ENCODE results near the gene B3GALT5. TPM values are rescaled to one million over a fixed set of nuclear protein-coding genes. Genes with fewer than 3 reads are reported as not detected.
A peak's percentile ranks its signal among the peaks of the same experiment; 100 is the strongest.

The B3GALT5 gene
- total RNA-seq, 1 donor from 2014 or later = 0.25 TPM

- peaks cover 6% of the 10 kb centered on the region for H3K27me3 Mint-ChIP-seq (ENCODE audit: unreplicated experiment)
- no peaks in the 10 kb centered on the region for H3K9me3 Mint-ChIP-seq (ENCODE audit: unreplicated experiment)
- no peak overlapping the region for H3K4me3 Mint-ChIP-seq (ENCODE audit: unreplicated experiment)
- TF ChIP-seq, protein P1, sequence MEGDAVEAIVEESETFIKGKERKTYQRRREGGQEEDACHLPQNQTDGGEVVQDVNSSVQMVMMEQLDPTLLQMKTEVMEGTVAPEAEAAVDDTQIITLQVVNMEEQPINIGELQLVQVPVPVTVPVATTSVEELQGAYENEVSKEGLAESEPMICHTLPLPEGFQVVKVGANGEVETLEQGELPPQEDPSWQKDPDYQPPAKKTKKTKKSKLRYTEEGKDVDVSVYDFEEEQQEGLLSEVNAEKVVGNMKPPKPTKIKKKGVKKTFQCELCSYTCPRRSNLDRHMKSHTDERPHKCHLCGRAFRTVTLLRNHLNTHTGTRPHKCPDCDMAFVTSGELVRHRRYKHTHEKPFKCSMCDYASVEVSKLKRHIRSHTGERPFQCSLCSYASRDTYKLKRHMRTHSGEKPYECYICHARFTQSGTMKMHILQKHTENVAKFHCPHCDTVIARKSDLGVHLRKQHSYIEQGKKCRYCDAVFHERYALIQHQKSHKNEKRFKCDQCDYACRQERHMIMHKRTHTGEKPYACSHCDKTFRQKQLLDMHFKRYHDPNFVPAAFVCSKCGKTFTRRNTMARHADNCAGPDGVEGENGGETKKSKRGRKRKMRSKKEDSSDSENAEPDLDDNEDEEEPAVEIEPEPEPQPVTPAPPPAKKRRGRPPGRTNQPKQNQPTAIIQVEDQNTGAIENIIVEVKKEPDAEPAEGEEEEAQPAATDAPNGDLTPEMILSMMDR (IDR thresholded peaks at IDR 0.05; ENCODE audit: partially characterized antibody, unreplicated experiment) = no peak
- no peaks in the 10 kb centered on the region for H3K36me3 Mint-ChIP-seq (ENCODE audit: unreplicated experiment)
- no peak for DNase-seq
- H3K4me1 Mint-ChIP-seq (ENCODE audit: low read depth, unreplicated experiment) = peaks cover 6% of the 10 kb centered on the region
- no peak overlapping the region for H3K27ac Mint-ChIP-seq (ENCODE audit: unreplicated experiment)
Measured at GRCh38 chr21:39637197-39637970, 24.6 kb downstream of the B3GALT5 start.

DNA sequence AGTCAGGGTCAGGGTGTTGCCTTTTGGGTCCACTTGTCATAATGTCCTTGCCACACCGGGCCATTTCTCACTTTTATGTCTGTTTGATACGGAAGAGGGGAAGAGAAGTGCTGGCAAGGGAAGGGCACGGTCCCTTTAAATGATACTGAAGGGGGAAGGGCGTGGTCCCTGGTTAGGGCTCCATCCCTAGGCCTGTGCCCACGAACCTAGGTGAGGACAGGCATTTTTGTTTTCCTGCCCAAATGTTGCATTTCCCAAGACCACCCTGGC, 25.2 kb downstream of the B3GALT5 start:
- Mint-ChIP-seq H3K27ac (ENCODE audit: unreplicated experiment) (no peak overlapping the region), H3K27me3 (ENCODE audit: unreplicated experiment) (peaks cover 6% of the 10 kb centered on the region), H3K36me3 (ENCODE audit: unreplicated experiment) (no peaks in the 10 kb centered on the region)

GRCh38 chr21:39638281-39638680, 25.5 kb downstream of the B3GALT5 start:
- no peak overlapping the region for H3K27ac Mint-ChIP-seq (ENCODE audit: unreplicated experiment)
- no peaks in the 10 kb centered on the region for H3K9me3 Mint-ChIP-seq (ENCODE audit: unreplicated experiment)
- peak; percentile 43 for DNase-seq
- no peak overlapping the region for H3K4me3 Mint-ChIP-seq (ENCODE audit: unreplicated experiment)
- H3K36me3 Mint-ChIP-seq (ENCODE audit: unreplicated experiment) = no peaks in the 10 kb centered on the region
- H3K27me3 Mint-ChIP-seq (ENCODE audit: unreplicated experiment) = peaks cover 6% of the 10 kb centered on the region
- TF ChIP-seq, protein P1 (IDR thresholded peaks at IDR 0.05; ENCODE audit: partially characterized antibody, unreplicated experiment) = no peak
- H3K4me1 Mint-ChIP-seq (ENCODE audit: low read depth, unreplicated experiment) = peaks cover 6% of the 10 kb centered on the region

More for the DNA sequence above, 25.2 kb downstream of the B3GALT5 start:
- H3K4me3 Mint-ChIP-seq (ENCODE audit: unreplicated experiment) = no peak overlapping the region
- no peak for DNase-seq
- TF ChIP-seq, protein P1 (IDR thresholded peaks at IDR 0.05; ENCODE audit: partially characterized antibody, unreplicated experiment) = no peak
- peaks cover 6% of the 10 kb centered on the region for H3K4me1 Mint-ChIP-seq (ENCODE audit: low read depth, unreplicated experiment)
- H3K9me3 Mint-ChIP-seq (ENCODE audit: unreplicated experiment) = no peaks in the 10 kb centered on the region

- Mint-ChIP-seq H3K9me3 (ENCODE audit: unreplicated experiment) (no peaks in the 10 kb centered on the region), H3K27me3 (ENCODE audit: unreplicated experiment) (peaks cover 5% of the 10 kb centered on the region), H3K27ac (ENCODE audit: unreplicated experiment) (no peak overlapping the region), H3K36me3 (ENCODE audit: unreplicated experiment) (no peaks in the 10 kb centered on the region), H3K4me3 (ENCODE audit: unreplicated experiment) (no peak overlapping the region), H3K4me1 (ENCODE audit: low read depth, unreplicated experiment) (peaks cover 6% of the 10 kb centered on the region)
- TF ChIP-seq, protein P1 (IDR thresholded peaks at IDR 0.05; ENCODE audit: partially characterized antibody, unreplicated experiment) = no peak
- DNase-seq = no peak
Measured at GRCh38 chr21:39640754-39641153, 28.0 kb downstream of the B3GALT5 start.

DNA sequence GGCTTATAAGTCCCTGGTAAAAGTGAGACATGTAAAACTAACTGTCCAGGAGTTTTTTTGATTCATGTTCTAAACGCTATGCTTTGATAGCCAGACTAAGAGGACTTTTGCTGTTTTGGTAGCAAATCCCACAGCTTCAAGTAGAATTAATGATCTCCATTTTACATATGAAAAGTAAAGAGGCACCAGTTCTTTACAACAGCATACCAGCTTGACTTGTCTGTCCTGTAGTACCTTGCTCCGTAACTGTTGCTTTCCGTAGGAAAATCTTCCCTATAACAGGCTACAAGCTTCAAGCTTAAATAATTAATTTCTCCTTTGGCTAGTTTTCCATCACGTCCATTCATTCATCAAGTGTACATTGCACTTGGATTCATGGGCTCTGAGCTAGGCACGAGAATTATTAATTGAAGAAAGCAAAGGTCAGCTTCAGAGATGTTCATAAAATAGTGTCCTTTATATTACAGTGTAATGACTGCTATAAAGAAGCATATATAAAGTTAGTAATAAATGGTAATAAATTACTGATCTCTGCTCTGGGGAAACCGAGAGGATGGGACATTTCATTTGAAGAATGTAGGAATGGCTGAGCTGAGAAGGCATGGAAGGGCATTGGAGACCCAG, 29.2 kb downstream of the B3GALT5 start:
- no peaks in the 10 kb centered on the region for H3K9me3 Mint-ChIP-seq (ENCODE audit: unreplicated experiment)
- no peak overlapping the region for H3K27ac Mint-ChIP-seq (ENCODE audit: unreplicated experiment)
- TF ChIP-seq, protein P1 (IDR thresholded peaks at IDR 0.05; ENCODE audit: partially characterized antibody, unreplicated experiment) = no peak
- H3K27me3 Mint-ChIP-seq (ENCODE audit: unreplicated experiment) = peaks cover 5% of the 10 kb centered on the region
- DNase-seq = no peak
- H3K4me1 Mint-ChIP-seq (ENCODE audit: low read depth, unreplicated experiment) = peaks cover 6% of the 10 kb centered on the region
- H3K4me3 Mint-ChIP-seq (ENCODE audit: unreplicated experiment) = no peak overlapping the region
- no peaks in the 10 kb centered on the region for H3K36me3 Mint-ChIP-seq (ENCODE audit: unreplicated experiment)

Measured in glutamatergic neuron (in vitro differentiated cells).